RCC 7860 (cell line): Measurements from ENCODE around the gene TOMM5.

ENCODE experiments used
- DNase-seq: peaks from one replicate; pipeline ENCODE4 v3.0.0-alpha.2; 2015; ENCODE audit warnings: low spot score
- FAIRE-seq: peaks from 2 replicates; lab custom pipeline; 2012; peaks lifted over from hg19 to GRCh38; lab: Jason Lieb, UNC

The TOMM5 gene

DNA sequence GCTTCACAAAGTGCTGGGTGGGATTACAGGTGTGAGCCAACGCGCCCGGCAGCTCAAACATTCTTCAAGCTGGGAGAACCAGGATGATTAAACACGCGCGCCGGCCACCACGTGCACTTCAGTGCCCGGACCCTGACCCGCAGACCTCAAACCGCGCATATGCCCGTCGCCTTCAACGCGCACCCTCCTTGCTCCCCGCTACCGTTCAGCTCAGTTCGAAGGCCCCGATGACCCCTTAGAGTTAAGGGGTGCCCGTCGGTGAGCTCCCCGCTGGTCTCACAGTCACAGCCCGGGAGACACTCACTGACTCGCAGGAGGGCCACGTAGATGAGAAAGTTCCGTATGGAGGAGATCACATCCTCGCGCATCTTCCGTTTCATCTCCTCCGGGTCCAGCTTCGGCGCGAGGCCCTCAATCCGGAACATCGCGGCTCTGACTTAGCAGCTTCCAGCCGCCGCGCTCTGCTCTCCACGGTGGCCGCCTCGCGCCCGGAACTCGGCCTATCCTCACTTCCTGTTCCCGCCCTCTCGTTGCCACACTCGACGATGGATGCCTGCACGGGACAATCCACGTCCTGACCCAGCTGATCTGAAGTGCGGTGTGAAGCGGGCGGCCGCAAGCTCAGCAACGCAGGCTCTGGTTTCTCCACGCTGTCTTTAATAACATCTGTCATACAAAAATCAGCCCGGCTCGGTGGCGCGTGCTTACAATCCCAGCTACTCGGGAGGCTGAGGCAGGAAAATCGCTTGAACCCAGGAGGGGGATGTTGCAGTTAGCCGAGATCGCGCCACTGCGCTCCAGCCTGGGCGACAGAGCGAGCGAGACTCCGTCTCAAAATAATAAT, at the start of gene TOMM5:
Gene TOMM5, minus strand, starts transcription at position 490 of the 844 bp plus-strand sequence. Its CDS starts 65 bp downstream, at position 425.
- peak; percentile 76 for DNase-seq
- FAIRE-seq, result no peak

GRCh38 chr9:37641331-37641730, 48.9 kb upstream of the TOMM5 start:
- no peak for FAIRE-seq
- no peak for DNase-seq

GRCh38 chr9:37640246-37640645, 47.8 kb upstream of the TOMM5 start:
- FAIRE-seq, result no peak
- no peak for DNase-seq

- DNase-seq (no peak), FAIRE-seq (no peak)
Measured at GRCh38 chr9:37639841-37640240, 47.4 kb upstream of the TOMM5 start.

DNA sequence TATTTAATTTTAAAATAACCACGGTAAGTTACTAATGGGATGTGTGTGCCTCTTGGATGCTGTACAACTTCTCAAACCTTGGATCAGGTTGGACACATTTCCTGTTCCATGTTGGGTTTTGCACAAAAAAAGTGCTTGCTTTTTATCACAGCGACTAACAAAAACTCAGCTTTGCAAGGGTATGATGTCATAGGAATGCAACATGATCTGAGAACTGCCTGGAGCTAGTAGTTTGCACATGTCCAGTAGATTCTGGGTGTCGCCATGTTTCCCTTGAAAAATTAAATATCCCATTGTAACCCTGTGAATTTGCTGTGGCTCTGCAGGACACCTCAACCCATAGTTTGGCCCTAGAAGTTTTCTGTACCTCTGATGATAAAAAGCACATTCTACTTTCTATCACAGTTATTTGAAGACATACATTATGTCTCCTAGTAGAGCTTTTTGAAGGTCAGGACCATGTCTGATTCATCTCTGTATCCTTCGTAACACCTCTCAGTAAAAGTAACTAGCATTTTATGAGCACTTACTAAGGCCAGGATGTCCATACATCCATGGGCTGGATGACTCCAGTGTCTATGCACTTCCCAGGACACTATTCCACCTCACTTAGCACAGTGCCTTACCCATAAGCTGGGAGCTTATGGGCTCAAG, 46.8 kb upstream of the TOMM5 start:
- no peak for FAIRE-seq
- DNase-seq, result no peak

GRCh38 chr9:37636511-37637448, 44.4 kb upstream of the TOMM5 start:
- DNase-seq, result no peak
- no peak for FAIRE-seq

- FAIRE-seq, result no peak
- DNase-seq, result no peak
Measured at GRCh38 chr9:37635808-37636207, 43.4 kb upstream of the TOMM5 start.

DNA sequence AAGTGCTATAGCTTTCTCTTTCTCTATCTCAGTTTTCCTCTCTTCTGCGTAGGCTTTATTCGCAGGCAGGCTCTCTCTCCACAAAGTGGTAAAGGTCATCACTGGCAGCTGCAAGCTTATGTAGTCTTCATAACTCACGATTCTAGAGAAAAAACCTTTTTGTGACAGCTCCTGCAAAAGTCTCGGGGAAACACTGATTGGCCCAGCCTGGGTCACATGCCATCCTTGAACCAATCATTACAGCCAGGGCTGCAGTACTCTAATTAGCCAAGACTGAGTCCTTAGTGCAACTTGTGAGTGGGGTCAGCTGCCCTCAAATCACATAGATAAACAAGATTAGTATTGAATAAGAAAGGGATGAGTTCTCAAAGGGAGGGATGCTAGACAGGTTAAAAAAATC, 40.1 kb upstream of the TOMM5 start:
- DNase-seq (no peak), FAIRE-seq (no peak)

DNA sequence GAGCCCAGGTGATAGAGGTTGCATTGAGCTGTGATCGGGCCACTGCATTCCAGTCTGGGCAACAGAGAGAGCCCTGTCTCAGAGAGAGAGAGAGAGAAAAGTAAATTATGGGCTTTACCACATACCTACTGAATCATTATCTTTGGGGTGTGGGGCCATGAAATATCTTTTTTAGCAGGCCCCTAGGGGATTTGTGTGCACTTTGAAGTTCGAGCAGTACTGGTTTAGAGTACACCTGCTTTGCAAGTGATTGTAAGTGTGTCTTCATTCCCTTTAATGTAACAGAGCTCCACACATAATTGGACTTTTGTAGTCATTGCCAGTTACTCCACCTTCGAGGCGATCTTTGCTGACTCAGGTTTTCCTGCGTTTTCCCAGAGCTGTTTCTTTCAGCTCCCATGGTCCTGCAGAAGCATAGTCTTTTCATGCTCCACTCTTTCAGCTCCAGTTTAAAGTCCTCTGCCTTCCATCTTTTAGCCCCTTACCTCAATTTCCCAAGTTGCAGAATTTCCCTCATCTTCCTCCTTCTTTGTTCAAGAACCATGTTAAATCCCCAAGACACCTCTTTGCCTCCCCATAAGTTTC, 34.4 kb upstream of the TOMM5 start:
- DNase-seq (no peak), FAIRE-seq (no peak)

- FAIRE-seq, result no peak
- DNase-seq, result no peak
Measured at GRCh38 chr9:37625758-37626147, 33.4 kb upstream of the TOMM5 start.

GRCh38 chr9:37625036-37625757, 32.8 kb upstream of the TOMM5 start:
- FAIRE-seq, result no peak

GRCh38 chr9:37624073-37624472, 31.7 kb upstream of the TOMM5 start:
- FAIRE-seq (no peak), DNase-seq (no peak)

More at GRCh38 chr9:37625036-37625757, 32.8 kb upstream of the TOMM5 start:
- DNase-seq, result no peak

DNA sequence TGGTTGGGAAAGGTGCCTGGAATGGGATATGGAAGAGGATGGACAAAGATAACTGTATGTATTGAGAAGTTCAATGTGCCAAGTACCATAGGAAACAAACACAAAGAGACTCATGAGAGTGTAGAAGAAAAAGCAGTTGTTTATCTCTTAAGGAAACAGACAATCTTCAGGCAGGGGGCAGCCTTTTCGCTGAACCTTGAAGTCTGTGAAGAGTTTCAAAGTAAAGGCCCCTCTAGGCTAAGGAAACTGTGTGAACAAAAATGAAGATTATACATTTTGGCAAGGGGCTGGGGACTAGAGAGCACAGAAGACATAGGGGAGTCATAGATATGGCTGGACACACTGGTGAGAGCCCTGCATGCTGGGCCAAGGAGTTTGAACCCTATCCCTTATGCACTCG, 30.9 kb upstream of the TOMM5 start:
- DNase-seq (no peak), FAIRE-seq (no peak)

DNA sequence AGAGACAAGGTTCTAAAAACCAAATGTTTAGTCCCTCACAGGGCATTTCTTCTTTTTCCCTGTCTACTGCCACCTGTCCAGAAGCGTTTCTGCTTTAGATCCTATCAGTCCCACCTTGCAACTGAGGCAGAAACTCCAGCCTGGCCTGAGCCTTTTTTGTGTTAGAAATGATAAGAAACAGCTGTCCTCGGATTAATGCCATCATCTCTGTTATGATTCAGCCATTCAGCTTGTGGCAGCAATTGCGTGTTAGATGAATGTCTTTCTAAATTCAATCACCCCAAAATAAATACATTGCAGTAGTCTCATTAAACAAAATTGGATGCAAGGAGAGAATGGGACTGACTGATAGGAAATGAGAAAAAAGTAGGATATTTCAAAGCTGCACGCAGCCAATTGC, 30.1 kb upstream of the TOMM5 start:
- no peak for FAIRE-seq
- DNase-seq, result no peak

DNA sequence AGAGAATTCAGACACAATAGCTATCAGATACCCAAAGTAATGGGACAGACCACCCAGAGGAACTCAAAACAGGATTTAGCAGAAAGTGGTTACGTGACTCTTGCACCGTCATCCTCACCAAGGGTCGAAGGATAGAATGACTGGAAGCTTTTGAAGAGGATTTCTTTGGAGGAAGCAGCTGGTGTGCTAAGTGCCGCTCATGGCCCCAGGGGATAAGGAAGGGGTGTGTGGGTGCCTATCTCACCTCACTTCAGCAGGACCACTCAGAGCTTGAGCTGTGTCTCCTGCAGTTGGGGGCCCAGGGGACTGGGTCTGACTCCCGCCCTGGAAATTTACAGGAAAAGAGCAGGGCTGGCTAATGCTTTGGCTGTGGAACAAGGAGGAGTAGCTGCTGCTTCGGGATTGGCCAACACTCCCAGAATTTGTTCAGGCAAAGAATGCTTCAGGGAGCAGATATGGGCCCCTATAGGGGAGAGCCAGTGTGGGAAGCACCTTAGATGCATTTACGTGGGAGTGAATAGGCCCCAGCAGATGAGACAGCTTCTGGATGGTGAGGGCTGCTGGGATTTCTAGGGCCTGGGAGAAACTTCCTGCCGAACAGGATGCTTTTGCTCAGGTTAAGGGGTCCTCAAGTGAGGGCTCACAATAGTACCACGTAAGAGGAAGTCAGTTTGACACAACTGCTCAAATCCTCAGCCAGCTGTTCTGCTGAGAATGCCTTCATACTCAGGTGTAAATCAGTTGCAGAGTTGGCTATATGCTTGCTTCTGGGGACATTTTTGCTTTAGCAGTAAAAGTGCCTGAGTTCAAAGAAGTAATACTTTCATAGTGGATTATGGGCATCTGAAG, 29.1 kb upstream of the TOMM5 start:
- no peak for DNase-seq
- FAIRE-seq, result no peak

- FAIRE-seq (no peak), DNase-seq (no peak)
Measured at GRCh38 chr9:37620396-37620795, 28.0 kb upstream of the TOMM5 start.

- FAIRE-seq, result no peak
- no peak for DNase-seq
Measured at GRCh38 chr9:37619806-37620205, 27.4 kb upstream of the TOMM5 start.

- no peak for FAIRE-seq
- peak; percentile 58 for DNase-seq
Measured at GRCh38 chr9:37618817-37619216, 26.4 kb upstream of the TOMM5 start.

DNA sequence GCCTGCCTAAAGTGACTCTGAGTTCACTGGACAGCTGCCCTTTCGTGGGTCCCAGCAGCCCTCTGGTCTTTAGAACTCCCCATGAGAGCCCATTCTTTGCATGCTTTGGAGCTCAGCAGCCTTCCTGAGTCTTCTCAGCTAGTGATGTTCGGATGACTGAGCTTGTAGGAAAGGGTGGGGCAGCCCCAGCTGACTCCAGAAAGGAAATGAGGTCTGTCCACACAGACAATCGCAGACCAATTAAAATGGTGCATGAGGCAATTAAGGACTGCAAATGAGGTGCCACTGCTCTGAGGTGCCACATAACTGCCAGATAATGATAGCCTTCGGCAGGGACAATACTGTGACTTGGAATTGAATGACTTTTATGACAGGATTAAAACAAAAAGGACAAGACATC, 25.4 kb upstream of the TOMM5 start:
- no peak for DNase-seq
- no peak for FAIRE-seq
